Cardiac fibroblast (primary cell): ENCODE data around the gene NCKAP1.

Experiments used
- DNase-seq, 2 donors: peaks; one replicate each; pipeline versions ENCODE4 v3.0.0 to v3.0.0-alpha.2; 2010; ENCODE audit warnings: low read depth in 2 of 2
- H3K4me3 ChIP-seq, 2 donors: replicated peaks in 1 of 2; 1 replicate in 1 of 2; 2 replicates in 1 of 2; pipeline ENCODE4 v1.5.1; 2011; ENCODE audit warnings: low read depth in 2 of 2, low read length in 2 of 2, mild to moderate bottlenecking in 2 of 2, moderate library complexity in 1 of 2
- TF ChIP-seq, protein P1 (sequence below): IDR thresholded peaks from one replicate; pipeline ENCODE4 v1.5.1; 2011; ENCODE audit warnings: low read depth, mild to moderate bottlenecking, low read length, inconsistent platforms

NCKAP1 gene, protein sequence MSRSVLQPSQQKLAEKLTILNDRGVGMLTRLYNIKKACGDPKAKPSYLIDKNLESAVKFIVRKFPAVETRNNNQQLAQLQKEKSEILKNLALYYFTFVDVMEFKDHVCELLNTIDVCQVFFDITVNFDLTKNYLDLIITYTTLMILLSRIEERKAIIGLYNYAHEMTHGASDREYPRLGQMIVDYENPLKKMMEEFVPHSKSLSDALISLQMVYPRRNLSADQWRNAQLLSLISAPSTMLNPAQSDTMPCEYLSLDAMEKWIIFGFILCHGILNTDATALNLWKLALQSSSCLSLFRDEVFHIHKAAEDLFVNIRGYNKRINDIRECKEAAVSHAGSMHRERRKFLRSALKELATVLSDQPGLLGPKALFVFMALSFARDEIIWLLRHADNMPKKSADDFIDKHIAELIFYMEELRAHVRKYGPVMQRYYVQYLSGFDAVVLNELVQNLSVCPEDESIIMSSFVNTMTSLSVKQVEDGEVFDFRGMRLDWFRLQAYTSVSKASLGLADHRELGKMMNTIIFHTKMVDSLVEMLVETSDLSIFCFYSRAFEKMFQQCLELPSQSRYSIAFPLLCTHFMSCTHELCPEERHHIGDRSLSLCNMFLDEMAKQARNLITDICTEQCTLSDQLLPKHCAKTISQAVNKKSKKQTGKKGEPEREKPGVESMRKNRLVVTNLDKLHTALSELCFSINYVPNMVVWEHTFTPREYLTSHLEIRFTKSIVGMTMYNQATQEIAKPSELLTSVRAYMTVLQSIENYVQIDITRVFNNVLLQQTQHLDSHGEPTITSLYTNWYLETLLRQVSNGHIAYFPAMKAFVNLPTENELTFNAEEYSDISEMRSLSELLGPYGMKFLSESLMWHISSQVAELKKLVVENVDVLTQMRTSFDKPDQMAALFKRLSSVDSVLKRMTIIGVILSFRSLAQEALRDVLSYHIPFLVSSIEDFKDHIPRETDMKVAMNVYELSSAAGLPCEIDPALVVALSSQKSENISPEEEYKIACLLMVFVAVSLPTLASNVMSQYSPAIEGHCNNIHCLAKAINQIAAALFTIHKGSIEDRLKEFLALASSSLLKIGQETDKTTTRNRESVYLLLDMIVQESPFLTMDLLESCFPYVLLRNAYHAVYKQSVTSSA

DNA sequence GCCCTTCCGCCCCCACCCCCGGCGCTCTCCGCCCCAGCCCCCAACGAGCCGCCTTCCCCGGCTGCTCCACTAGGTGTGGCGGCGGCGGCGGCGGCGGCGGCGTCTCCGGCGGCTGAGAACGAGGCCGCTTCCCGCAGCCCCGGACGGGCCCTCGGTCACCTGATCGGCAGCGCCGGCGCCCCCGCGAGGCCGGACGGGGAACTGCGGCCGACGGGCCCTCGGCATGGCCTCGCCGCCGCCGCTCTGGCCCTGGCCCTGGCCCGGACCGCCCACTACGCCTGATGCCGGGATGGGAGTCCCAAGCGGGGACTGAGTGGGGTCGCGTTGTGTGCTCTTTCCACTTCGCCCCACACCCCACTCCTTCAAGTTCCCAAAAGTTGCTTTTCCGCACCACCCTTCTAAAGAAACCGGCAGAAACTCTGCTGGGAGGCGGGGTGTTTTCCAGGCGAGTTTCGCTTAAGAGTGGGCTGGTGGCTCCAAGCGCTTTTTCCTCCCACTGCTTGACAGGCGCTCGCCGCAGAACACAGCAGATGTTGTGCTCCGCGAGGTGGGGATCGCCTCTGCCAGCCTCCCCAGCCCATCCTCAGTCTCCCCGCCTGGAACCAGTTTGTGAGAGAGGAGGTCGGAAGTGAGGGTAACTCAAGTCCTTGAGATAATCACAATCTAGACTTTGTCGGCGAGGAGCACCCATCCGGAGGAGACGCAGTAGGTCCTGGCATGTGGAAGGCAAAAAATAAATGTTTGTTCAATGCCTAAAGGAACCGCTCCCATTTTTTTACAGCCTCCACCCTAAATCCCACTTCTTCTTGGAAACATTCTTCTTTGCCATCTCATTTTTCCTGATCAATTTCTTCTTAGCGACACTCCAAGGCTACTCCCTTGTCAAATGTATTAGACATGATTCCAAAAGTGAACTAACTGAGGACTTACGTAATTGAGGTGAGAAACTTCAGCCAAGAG lies at the start of gene NCKAP1:
Gene NCKAP1 (minus strand): TSS at position 117 of the 960 bp plus-strand sequence. CDS start 358 bp downstream, outside the sequence.
- TF ChIP-seq, protein P1, sequence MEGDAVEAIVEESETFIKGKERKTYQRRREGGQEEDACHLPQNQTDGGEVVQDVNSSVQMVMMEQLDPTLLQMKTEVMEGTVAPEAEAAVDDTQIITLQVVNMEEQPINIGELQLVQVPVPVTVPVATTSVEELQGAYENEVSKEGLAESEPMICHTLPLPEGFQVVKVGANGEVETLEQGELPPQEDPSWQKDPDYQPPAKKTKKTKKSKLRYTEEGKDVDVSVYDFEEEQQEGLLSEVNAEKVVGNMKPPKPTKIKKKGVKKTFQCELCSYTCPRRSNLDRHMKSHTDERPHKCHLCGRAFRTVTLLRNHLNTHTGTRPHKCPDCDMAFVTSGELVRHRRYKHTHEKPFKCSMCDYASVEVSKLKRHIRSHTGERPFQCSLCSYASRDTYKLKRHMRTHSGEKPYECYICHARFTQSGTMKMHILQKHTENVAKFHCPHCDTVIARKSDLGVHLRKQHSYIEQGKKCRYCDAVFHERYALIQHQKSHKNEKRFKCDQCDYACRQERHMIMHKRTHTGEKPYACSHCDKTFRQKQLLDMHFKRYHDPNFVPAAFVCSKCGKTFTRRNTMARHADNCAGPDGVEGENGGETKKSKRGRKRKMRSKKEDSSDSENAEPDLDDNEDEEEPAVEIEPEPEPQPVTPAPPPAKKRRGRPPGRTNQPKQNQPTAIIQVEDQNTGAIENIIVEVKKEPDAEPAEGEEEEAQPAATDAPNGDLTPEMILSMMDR: peak; percentile 33
- peak; percentile 82 to 92 for DNase-seq
- peak within 1 kb of the TSS; percentile 68 to 70 for H3K4me3 ChIP-seq

DNA sequence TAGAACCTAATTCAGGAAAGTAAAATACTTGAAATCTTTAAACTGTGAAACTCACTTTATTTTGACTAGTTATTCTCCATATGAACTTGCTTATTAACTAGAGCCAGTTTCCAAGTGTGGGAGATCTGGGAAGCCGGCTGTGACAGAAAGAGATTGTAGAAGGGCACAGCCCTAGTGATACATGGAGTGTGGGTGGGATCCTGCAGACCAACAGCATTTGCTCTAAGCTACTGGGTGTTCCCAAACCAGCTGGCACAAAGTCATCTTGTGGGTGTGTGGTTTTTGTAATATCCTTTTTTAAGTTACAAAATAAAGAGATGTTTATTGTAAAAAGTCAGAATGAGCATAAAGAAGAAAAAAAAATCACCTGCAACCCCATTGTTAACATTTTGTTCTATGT lies 43.7 kb upstream of the NCKAP1 start:
- DNase-seq: peak; percentile 28 to 56
- H3K4me3 ChIP-seq: no peak overlapping the region
- TF ChIP-seq, protein P1: no peak

DNA sequence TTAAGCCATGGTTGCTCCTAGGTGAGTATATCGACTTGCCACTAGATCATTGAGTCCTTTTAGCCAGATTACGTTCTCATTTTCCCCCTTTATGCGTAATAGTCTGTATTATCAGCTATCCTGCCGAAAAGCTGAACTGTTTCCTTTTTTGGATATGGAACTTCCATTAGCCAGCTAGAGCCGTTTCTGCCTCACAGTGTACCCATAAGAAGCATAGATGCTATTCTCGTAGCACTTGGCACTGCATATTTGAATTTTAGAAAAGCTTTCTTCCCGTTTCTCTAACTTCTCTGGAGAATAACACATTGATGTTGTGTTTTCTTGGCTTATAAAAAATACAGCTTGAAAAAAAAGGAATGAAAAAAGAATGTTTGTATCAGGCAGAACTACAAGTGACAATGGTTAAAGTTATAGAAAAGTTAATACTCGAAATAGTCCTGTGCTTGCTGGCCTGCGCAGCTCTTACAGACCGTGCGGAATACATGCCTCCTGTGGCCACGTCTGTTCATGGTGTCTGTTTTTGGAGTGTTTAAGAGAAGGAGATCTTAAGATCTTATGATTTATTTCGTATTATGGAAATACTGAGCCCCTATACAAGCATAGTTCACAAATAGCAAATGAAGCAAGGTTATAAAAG lies 41.0 kb upstream of the NCKAP1 start:
- peak overlapping the region; percentile 68 to 79 for H3K4me3 ChIP-seq
- TF ChIP-seq, protein P1: no peak
- DNase-seq: peak; percentile 26 to 34

DNA sequence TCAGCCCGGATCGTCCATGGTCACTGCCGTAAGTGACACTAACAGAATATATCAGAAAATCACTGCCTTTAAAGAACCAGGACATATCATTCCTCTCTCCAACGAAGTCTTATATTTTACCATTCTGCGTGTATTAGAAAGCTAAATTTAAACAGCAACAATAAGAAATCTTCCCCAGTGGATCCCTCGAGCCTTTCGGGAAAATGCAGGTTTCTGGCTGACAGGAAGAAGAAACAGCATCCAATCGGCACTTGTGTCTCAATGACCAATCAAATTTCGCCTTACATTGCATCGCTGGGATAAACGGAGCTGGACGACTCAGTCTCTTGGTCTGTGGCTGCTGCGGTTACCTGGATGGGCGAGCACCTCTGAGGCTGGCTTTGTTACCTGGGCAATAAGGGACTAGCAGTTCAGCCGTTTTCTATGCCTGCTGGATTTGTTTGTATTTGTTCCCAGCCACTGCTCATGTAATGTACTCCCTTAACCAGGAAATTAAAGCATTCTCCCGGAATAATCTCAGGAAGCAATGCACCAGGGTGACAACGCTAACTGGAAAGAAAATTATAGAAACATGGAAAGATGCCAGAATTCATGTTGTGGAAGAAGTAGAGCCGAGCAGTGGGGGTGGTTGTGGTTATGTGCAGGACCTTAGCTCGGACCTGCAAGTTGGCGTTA lies 40.3 kb upstream of the NCKAP1 start, which contains the start of gene DUSP19:
Gene DUSP19 (plus strand): TSS at position 284 of the 675 bp plus-strand sequence. CDS start 187 bp downstream, at position 471.
- H3K4me3 ChIP-seq: peak within 1 kb of the TSS; percentile 68 to 79
- peak; percentile 94 to 96 for DNase-seq
- TF ChIP-seq, protein P1: no peak

DNA sequence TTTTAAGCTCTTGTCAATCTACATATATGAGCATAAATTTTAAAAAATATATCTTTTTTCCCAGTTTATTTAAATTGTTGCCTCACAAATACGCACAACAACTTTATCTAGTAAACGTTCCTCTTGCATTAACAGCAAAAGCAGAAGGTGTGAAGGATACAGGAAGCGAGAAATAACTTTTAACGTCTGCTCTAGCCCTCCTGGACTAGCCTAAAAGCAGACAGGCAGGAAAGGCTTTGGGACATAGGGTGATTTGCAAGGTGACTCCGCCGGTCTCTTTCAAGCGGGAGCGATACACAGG lies 39.9 kb upstream of the NCKAP1 start:
- peak overlapping the region; percentile 68 to 79 for H3K4me3 ChIP-seq
- DNase-seq: no peak
- TF ChIP-seq, protein P1: no peak
